Urinary bladder (tissue), 4 donors: ENCODE measurements around the gene PRTFDC1. TPM values are rescaled to one million over a fixed set of nuclear protein-coding genes. Genes with fewer than 3 reads are reported as not detected.
A peak's percentile ranks its signal among the peaks of the same experiment; 100 is the strongest.

Experiments used
- DNase-seq: peaks from one replicate; pipeline ENCODE4 v3.0.0-alpha.2; 2015; ENCODE audit errors: extremely low spot score
- H3K27ac ChIP-seq: one replicate; pipeline ENCODE4 v1.5.1; 2013; ENCODE audit warnings: low read depth, mild to moderate bottlenecking, moderate library complexity
- H3K36me3 ChIP-seq: one replicate; pipeline ENCODE4 v1.6.1; 2013; ENCODE audit warnings: mild to moderate bottlenecking, moderate library complexity; ENCODE audit not compliant: insufficient read depth
- H3K4me1 ChIP-seq: one replicate; pipeline ENCODE4 v1.6.1; 2013; ENCODE audit warnings: mild to moderate bottlenecking, moderate library complexity; ENCODE audit not compliant: insufficient read depth
- H3K4me3 ChIP-seq: one replicate; pipeline ENCODE4 v1.5.1; 2013; ENCODE audit warnings: low read depth, low read length
- WGBS: extraction: QIAGEN DNeasy Blood & Tissue Kit; methylation state at CpG from one replicate; pipeline ENCODE4 v1.1.7; 2013; 5-methylcytosine and 5-hydroxymethylcytosine counted together
- polyA plus RNA-seq: library from polyadenylated mRNA; stranded (reverse); fragments of 200-250 nt; gene quantifications from one replicate; pipeline ENCODE4 v1.2.3, GENCODE V29; 2013
- total RNA-seq: library from RNA; depleted of rRNA; stranded (reverse); fragments of >200 nt; gene quantifications from one replicate; pipeline ENCODE4 v1.2.3, GENCODE V29; 2014
- donor health status: healthy with polysubstance abuse.
- donor health status: healthy.

The PRTFDC1 gene
- total and polyA plus RNA-seq, 2 donors, result 14.6 to 29.2 TPM

DNA sequence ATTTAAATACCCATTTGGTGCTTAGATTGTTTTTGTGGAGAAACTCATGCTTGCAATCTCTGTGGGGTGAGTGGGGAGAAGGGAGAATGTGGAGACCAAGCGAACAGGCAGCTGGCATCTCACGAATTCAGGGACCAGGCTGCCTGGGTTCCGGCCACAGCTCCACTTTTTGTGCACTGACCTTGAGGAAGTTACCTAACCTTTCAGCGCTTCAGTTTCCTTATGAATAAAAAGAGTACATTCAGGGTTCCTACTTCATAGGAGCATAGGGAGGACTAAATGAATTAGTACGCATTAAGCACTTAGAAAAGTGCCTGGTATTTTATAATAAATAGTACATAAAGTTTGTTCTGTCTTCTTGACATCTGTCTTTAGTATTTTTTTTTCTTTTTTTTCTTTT lies 72.5 kb downstream of the PRTFDC1 start:
- WGBS, result 90% methylated on average over 5 of the region's 5 CpGs
- no peak overlapping the region for H3K4me3 ChIP-seq
- no peak overlapping the region for H3K27ac ChIP-seq
- DNase-seq, result no peak
- peaks cover 1% of the 10 kb centered on the region for H3K36me3 ChIP-seq
- H3K4me1 ChIP-seq, result no peaks in the 10 kb centered on the region

- no peak for DNase-seq
- Histone ChIP-seq H3K4me3 (no peak overlapping the region), H3K27ac (peak overlapping the region; percentile 5), H3K36me3 (peaks cover 1% of the 10 kb centered on the region), H3K4me1 (no peaks in the 10 kb centered on the region)
Observed at GRCh38 chr10:24874133-24874532, 78.3 kb downstream of the PRTFDC1 start.

- H3K4me3 ChIP-seq, result no peak overlapping the region
- H3K4me1 ChIP-seq, result no peaks in the 10 kb centered on the region
- WGBS, result 51% methylated on average over 4 of the region's 4 CpGs
- H3K27ac ChIP-seq, result peak overlapping the region; percentile 33
- H3K36me3 ChIP-seq, result peaks cover 1% of the 10 kb centered on the region
- no peak for DNase-seq
Observed at GRCh38 chr10:24873281-24873683, 79.1 kb downstream of the PRTFDC1 start.

- H3K4me3 ChIP-seq, result no peak overlapping the region
- no peak for DNase-seq
- 76% methylated on average over 3 of the region's 3 CpGs for WGBS
- H3K36me3 ChIP-seq, result peaks cover 1% of the 10 kb centered on the region
- H3K27ac ChIP-seq, result no peak overlapping the region
- H3K4me1 ChIP-seq, result no peaks in the 10 kb centered on the region
Observed at GRCh38 chr10:24872790-24873182, 79.6 kb downstream of the PRTFDC1 start.

DNA sequence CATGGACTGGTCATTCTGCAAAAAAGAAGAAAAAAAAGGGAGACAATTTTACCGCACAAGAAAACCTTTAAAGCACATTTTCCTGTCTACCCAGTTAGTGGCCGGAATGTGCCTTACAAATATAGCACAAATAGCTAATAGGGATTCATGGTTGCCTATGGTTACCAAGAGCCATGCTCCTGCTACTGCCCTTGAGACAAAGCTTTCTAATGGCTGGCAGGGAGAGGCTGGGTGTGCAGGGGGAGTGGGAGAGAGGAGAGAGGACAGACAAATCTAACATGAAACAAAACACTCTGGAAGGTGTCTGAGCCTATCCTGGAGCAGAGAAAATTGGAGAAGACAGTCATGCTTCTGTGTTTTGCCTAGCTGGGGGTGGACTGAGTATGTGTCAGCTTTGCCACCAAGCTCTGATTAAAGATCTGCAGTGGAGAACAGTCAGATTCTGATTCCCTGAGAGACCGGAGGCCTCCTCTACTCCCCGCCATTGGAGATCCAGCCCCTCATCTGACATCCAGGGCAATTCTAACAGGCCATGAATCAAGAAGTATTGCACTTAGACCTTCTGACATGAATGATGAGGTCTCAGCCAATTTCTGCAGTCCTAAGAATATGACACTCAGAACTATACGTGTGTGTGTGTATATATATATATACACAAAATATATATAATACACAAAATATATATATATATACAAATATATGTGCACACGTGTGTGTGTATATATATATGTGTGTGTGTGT lies 80.2 kb downstream of the PRTFDC1 start:
- peaks cover 1% of the 10 kb centered on the region for H3K36me3 ChIP-seq
- H3K4me1 ChIP-seq, result no peaks in the 10 kb centered on the region
- no peak overlapping the region for H3K4me3 ChIP-seq
- no peak for DNase-seq
- H3K27ac ChIP-seq, result no peak overlapping the region
- 75% methylated on average over 6 of the region's 6 CpGs for WGBS

DNA sequence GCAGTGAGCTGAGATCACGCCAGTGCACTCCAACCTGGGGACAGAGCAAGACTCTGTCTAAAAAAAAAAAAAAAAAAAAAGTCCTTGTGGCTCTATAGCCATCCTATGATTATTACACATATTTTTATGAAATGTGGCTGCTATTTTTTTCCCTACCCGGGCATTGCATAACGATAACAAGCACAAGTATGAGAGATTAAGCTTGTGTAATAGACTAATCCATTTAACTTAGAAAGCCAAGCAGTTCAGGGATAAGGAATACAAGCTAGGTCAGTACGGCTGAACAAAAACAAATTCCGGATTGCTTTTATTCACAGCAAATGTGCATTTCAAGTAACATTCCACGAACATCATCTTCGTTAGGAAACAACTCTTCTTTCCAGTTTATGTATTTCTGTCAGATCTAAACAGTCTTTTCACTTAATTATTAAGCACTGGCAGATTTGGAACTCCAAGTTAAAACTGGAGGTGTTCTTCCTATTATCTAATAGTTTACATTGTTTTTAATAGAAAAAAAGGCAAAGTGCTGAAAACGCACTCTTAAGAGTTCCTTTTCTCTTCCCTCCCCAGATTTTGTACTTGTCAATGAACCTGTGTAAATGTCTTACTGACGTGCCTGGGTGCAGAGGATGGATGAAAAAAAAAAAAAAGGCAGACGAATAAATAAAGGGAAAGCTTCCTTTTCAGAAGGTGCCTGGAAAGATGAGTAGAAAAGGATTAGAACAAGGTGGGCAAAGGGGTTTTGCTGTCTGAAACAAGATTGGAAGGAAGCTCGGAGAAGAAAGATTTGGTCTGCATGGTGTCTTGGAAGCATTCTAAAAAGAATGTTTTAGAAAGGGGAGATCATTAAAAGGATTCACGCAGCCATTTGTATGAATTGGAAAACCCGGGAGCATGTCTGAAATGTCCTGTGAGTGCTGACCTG lies 81.1 kb downstream of the PRTFDC1 start:
- DNase-seq, result no peak
- 51% methylated on average over 13 of the region's 13 CpGs for WGBS
- no peak overlapping the region for H3K27ac ChIP-seq

DNA sequence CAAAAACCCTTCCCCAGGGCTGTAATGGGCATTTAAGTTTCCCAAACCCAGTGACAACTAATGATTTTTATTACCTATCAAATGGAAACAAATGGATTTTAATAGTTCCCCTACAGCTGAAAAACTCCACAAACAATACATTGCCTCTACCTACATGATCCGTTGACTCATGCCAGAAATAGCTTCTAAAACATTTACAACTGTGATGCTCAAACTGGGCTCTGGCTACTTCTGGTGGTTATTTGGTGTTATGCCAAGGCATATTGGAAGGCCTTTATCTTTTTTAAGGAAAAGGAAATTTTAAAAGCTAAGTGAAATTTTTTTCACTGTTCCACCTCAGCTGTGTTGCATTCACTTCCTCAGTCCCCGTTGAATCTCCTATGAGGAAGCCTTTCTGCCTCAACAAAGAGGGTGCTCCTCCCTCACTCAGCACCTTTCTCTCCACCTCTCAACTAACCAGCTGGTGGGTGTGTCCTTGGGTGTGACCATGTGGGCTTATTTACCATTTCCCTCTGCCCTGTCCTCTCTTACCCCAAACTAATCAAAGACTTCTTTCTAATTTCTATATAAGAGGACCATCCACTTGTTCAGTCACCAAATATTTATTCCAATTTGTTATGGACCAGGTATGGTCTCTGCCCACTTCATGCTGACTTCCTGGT lies 82.9 kb downstream of the PRTFDC1 start:
- DNase-seq, result no peak
- H3K27ac ChIP-seq, result no peak overlapping the region
- 38% methylated on average over 2 of the region's 2 CpGs for WGBS
- H3K36me3 ChIP-seq, result no peaks in the 10 kb centered on the region
- no peak overlapping the region for H3K4me3 ChIP-seq
- no peaks in the 10 kb centered on the region for H3K4me1 ChIP-seq

More for the DNA sequence above, 81.1 kb downstream of the PRTFDC1 start:
- H3K36me3 ChIP-seq, result peaks cover 1% of the 10 kb centered on the region
- H3K4me1 ChIP-seq, result no peaks in the 10 kb centered on the region
- H3K4me3 ChIP-seq, result no peak overlapping the region

DNA sequence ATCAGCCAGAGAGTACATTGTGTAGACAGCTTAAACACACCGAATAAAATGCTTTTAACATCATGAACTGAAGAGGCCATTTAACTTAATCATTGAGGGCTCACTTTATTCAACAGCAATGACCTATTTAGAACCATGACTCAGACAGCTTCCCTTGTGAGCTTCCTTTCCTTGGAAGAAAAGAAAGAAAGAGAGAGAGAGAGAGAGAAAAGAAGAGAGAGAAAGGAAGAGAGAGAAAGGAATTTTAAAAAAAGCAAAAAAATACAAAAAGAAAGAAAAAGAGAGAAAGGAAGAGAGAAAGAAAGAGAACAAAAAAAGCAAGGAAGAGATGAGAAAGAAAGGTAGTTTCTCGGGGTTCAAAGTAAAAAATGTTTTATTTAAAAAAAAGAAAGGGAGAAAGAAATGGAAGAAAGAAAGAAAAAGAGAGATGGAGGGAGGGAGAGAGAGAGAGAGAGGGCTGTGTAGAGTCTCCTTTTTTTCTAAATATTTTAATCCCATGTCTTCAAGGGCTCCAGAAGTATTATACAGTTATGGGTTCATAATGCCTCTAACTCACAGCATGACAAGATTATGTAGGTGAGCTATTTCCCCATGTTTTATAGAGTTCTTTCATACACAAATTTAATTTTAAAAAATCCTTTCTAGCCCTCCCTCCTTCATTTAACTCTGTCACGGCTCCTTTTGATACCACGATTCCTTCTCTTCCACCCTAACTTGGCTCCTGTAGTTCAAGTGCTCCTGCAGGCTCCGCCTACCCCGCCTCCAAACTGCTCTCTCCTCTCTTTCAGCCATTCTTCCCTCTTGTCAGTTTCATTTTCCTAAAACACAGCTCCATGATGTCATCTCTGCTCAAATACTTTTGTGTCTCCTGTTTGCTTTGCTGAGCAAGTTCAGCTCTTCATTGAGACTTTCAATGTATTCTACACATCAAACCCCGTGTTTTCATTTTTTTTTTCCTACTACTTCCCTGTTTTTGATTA lies 85.5 kb downstream of the PRTFDC1 start:
- Histone ChIP-seq H3K27ac (peak overlapping the region; percentile 0), H3K36me3 (no peaks in the 10 kb centered on the region), H3K4me3 (no peak overlapping the region), H3K4me1 (no peaks in the 10 kb centered on the region)
- no peak for DNase-seq
- 50% methylated on average over 7 of the region's 7 CpGs for WGBS

DNA sequence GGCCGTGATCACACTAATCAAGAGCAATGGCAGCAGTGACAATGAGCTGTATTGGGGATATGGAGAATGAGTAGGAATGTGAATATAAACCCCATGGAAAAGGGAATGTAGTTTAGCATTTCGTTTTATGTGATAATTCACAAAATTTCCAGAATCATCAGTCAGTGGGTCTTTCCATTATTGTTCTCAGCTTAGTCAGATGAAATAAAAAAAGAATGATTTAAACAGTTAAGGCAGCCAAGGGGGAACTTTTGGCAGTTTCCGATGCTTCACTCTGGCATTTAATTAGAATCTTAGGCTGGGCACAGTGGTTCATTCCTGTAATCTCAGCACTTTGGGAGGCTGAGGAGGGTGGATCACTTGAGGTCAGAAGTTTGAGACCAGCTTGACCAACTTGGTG lies 86.6 kb downstream of the PRTFDC1 start:
- no peaks in the 10 kb centered on the region for H3K36me3 ChIP-seq
- WGBS, result 81% methylated on average over 3 of the region's 3 CpGs
- H3K4me1 ChIP-seq, result no peaks in the 10 kb centered on the region
- DNase-seq, result no peak
- H3K4me3 ChIP-seq, result no peak overlapping the region
- no peak overlapping the region for H3K27ac ChIP-seq

DNA sequence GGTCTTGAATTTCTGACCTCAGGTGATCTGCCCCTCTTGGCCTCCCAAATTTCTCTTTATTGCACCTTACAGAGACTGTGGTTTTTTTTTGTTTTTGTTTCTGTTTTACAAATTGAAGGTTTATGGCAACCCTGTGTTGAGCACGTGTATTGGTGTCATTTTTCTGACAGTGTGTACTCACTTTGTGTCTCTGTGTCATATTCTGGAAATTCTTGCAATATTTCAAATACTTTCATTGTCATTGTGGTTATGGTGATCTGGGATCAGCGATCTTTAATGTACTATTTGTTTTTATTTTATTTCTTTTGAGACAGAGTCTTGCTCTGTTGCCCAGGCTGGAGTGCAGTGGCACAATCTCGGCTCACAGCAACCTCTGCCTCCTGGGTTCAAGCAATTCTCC lies 89.8 kb downstream of the PRTFDC1 start:
- Histone ChIP-seq H3K27ac (no peak overlapping the region), H3K4me3 (no peak overlapping the region), H3K4me1 (no peaks in the 10 kb centered on the region), H3K36me3 (no peaks in the 10 kb centered on the region)
- DNase-seq, result no peak
- WGBS, result 97% methylated on average over 3 of the region's 3 CpGs

DNA sequence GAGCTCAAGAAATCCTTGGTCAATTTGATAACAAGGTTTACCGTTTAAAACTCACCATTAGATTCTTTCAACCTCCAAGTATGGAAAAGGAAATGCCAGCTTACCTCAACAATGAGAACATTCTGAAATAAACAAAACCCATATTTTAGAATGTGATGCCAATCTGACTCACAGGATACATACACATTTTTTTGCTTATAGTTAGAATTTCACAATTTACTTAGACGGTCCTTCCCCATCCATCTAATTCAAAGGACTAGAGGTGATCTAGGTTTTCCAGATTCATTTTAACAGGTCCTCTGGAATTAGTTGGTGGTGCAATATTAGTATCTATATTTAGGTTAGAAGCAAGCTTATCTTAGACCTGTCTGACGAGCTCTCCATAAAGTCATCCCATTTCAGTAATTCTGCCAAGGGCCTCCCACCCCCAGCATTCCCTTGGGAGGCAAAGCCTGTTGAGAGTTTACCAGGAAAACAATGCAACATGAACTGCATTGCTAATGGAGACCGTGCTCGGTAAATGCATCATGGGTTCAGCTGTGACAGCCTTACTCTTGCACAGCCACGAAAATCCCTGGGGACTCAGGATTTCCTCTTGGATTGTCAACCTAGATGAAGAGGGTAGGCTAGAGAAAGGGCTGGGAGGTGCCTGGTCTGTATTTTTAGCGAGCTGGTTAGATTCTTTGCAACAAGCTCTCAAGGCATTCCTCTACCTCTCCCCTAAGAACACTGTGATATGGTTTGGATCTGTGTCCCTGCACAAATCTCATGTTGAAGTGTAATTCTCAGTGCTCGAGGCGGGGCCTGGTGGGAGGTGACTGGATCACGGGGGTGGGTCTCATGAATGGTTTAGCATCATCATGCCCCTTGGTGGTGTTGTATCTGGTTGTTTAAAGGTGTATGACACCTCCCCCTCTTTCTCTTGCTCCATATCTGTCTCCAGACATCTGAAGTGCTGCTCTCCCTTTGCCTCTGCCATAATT lies 93.8 kb downstream of the PRTFDC1 start:
- no peaks in the 10 kb centered on the region for H3K4me1 ChIP-seq
- no peak for DNase-seq
- 57% methylated on average over 10 of the region's 10 CpGs for WGBS

More for the DNA sequence above, 93.8 kb downstream of the PRTFDC1 start:
- no peaks in the 10 kb centered on the region for H3K36me3 ChIP-seq
- H3K27ac ChIP-seq, result no peak overlapping the region
- H3K4me3 ChIP-seq, result no peak overlapping the region
